ENCODE measurements around the gene BHLHE40.

Gene BHLHE40

GRCh38 chr3:4987538-4988296 is 8.5 kb downstream of the BHLHE40 start:
- TF ChIP-seq ZFP3 (CRISPR knock-in tag; IDR thresholded peaks at IDR 0.05): no peak
- TF ChIP-seq CSRNP3 (CRISPR knock-in tag; IDR thresholded peaks at IDR 0.05): no peak
- TF ChIP-seq ESRRG (CRISPR knock-in tag; IDR thresholded peaks at IDR 0.05): no peak
- TF ChIP-seq BACH2 (CRISPR knock-in tag; IDR thresholded peaks at IDR 0.05; ENCODE audit: borderline replicate concordance): no peak
- no peak for ATAC-seq

- TF ChIP-seq CSDC2 (CRISPR knock-in tag; IDR thresholded peaks at IDR 0.05) (no peak), ZC3H10 (CRISPR knock-in tag; IDR thresholded peaks at IDR 0.05) (no peak), ARNTL (CRISPR knock-in tag; IDR thresholded peaks at IDR 0.05; ENCODE audit: borderline replicate concordance, low read depth) (no peak), ZFP30 (CRISPR knock-in tag; IDR thresholded peaks at IDR 0.05) (no peak), ESRRG (CRISPR knock-in tag; IDR thresholded peaks at IDR 0.05) (no peak)
- ATAC-seq: no peak
Observed at GRCh38 chr3:4988983-4989834, 10.0 kb downstream of the BHLHE40 start.

GRCh38 chr3:4990069-4990468 is 10.8 kb downstream of the BHLHE40 start:
- TF ChIP-seq ZNF8 (CRISPR knock-in tag; IDR thresholded peaks at IDR 0.05): no peak
- TF ChIP-seq PPARA (CRISPR knock-in tag; IDR thresholded peaks at IDR 0.05; ENCODE audit: borderline replicate concordance): no peak
- TF ChIP-seq ZC3H10 (CRISPR knock-in tag; IDR thresholded peaks at IDR 0.05): no peak
- TF ChIP-seq ESRRG (CRISPR knock-in tag; IDR thresholded peaks at IDR 0.05): no peak
- TF ChIP-seq CSRNP3 (CRISPR knock-in tag; IDR thresholded peaks at IDR 0.05): no peak
- TF ChIP-seq BACH2 (CRISPR knock-in tag; IDR thresholded peaks at IDR 0.05; ENCODE audit: borderline replicate concordance): no peak
- no peak for TF ChIP-seq GLIS3 (CRISPR knock-in tag; IDR thresholded peaks at IDR 0.05)
- no peak for TF ChIP-seq TCF4 (CRISPR knock-in tag; IDR thresholded peaks at IDR 0.05; ENCODE audit: borderline replicate concordance)
- TF ChIP-seq RARB (CRISPR knock-in tag; IDR thresholded peaks at IDR 0.05): no peak
- no peak for TF ChIP-seq TOX (CRISPR knock-in tag; IDR thresholded peaks at IDR 0.05; ENCODE audit: borderline replicate concordance)
- TF ChIP-seq POU6F1 (CRISPR knock-in tag; IDR thresholded peaks at IDR 0.05; ENCODE audit: borderline replicate concordance, low read depth): no peak
- TF ChIP-seq OSR1 (CRISPR knock-in tag; IDR thresholded peaks at IDR 0.05): no peak
- no peak for TF ChIP-seq ARNTL (CRISPR knock-in tag; IDR thresholded peaks at IDR 0.05; ENCODE audit: borderline replicate concordance, low read depth)
- no peak for TF ChIP-seq SNAI2 (CRISPR knock-in tag; IDR thresholded peaks at IDR 0.05)
- TF ChIP-seq CREB5 (CRISPR knock-in tag; IDR thresholded peaks at IDR 0.05; ENCODE audit: low read depth): no peak
- no peak for TF ChIP-seq ZFP30 (CRISPR knock-in tag; IDR thresholded peaks at IDR 0.05)
- no peak for ATAC-seq

- ATAC-seq: no peak
- TF ChIP-seq ZNF70 (CRISPR knock-in tag; IDR thresholded peaks at IDR 0.05) (no peak), TCF4 (CRISPR knock-in tag; IDR thresholded peaks at IDR 0.05; ENCODE audit: borderline replicate concordance) (no peak), ZC3H10 (CRISPR knock-in tag; IDR thresholded peaks at IDR 0.05) (no peak), ZFP30 (CRISPR knock-in tag; IDR thresholded peaks at IDR 0.05) (no peak), ARNTL (CRISPR knock-in tag; IDR thresholded peaks at IDR 0.05; ENCODE audit: borderline replicate concordance, low read depth) (no peak), PPARA (CRISPR knock-in tag; IDR thresholded peaks at IDR 0.05; ENCODE audit: borderline replicate concordance) (no peak), BACH2 (CRISPR knock-in tag; IDR thresholded peaks at IDR 0.05; ENCODE audit: borderline replicate concordance) (no peak), GLIS3 (CRISPR knock-in tag; IDR thresholded peaks at IDR 0.05) (no peak), ZNF565 (CRISPR knock-in tag; conservative IDR thresholded peaks at IDR 0.05; ENCODE audit: low read depth) (no peak), CSRNP3 (CRISPR knock-in tag; IDR thresholded peaks at IDR 0.05) (no peak), PATZ1 (CRISPR knock-in tag; IDR thresholded peaks at IDR 0.05; ENCODE audit: borderline replicate concordance) (no peak), CSDC2 (CRISPR knock-in tag; IDR thresholded peaks at IDR 0.05) (no peak), ISL1 (CRISPR knock-in tag; IDR thresholded peaks at IDR 0.05) (no peak), ZFP3 (CRISPR knock-in tag; IDR thresholded peaks at IDR 0.05) (no peak), RARB (CRISPR knock-in tag; IDR thresholded peaks at IDR 0.05) (no peak), ZNF8 (CRISPR knock-in tag; IDR thresholded peaks at IDR 0.05) (no peak), CREB5 (CRISPR knock-in tag; IDR thresholded peaks at IDR 0.05; ENCODE audit: low read depth) (no peak)
Observed at GRCh38 chr3:4992118-4992517, 12.9 kb downstream of the BHLHE40 start.
